HG03378 (cell line): ENCODE results near the gene KCNC4.

Experiments
- ATAC-seq: cut with Tn5 transposase; IDR thresholded peaks from one replicate; pipeline ENCODE4 v1.9.1; 2021; ENCODE audit warnings: mild to moderate bottlenecking, moderate library complexity; ENCODE audit not compliant: unreplicated experiment

KCNC4 gene

GRCh38 chr1:110188035-110188618, 22.0 kb upstream of the KCNC4 start:
- no peak for ATAC-seq

DNA sequence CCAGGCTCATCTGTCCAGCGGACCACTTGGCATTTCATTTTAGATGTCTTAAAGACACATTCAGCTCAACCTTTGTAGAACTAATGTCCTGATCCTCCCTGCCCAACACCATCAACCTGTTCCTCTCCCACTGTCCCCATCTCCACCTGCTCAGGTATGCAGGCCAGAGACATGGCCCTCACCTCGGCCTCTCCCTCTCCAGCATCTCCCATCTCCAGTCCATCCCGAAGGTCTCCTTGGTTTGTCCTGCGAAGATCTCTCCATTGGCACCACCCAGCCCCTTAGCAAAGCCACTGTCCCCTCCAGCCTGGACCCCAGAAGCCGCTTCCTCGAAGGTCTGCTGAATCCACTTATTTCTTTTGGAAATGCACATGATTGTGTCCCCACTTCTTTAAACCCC, 20.9 kb upstream of the KCNC4 start:
- ATAC-seq = no peak

DNA sequence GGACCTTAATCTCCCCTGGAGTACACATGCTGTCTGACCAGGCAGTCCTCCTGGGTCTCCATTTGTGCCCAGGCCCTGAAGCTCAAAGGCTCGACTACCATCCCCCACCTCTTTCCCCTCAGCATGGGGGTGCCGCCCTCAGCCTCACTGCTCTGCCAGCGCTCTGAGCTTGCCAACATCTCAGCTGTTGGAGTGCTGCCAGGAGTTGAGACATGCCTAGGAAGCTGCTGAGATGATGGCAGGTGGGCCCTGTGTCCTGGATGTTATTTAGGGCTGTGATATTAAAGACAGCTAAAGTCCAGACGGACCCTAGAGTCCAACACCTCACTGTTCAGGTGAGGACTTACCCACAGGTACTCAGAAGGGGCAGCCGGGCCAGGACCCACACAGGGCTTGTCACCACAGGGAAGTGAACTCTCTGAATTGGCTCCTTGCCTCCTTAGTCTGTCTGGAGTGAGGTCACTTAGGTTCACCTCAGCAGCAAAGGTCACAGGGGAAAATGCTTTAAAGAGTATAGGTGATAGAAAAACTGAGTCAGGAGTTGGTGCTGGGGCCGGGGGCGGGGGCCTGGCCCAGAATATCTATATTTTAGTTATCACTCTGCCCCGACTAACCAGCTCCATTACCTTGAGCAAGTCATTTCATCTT, 19.7 kb upstream of the KCNC4 start:
- ATAC-seq = no peak

DNA sequence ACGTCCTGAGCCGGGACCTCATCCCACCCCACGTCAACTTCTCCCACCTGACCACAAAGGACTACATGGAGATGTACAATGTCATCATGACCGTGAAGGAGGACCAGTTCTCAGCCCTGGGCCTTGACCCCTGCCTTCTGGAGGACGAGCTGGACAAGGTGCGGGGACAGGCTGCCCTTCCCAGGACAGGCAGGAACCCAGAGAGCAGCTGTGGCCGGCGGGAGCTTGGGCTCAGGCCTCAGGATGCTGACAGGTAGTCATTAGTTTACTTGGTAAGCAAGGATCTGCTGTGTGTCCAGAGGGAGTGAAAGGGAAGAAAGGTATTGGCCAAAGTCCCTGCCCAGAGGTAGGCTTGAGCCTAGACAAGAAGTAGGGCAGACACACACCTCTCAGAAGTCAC, 17.6 kb upstream of the KCNC4 start:
- ATAC-seq = no peak

DNA sequence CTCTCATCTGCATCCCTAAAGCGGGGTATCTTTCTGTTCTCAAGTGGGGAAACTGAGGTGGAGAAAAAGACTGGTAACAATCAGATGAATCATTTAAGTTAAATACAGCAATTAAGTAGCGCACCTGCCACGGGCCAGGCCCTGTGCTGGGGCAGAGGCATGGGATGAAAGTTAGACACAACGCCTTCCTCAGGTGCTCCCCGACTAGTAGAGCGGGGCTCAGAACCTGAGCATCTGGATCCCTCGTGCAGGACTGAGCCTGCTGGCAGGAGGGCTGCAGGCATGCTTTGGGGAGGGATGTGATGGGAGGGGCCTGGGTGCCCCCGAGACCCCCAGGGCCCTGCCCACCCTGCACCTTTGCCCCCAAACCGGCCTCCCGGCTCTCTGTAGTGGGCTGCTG, 14.9 kb upstream of the KCNC4 start:
- ATAC-seq = no peak

DNA sequence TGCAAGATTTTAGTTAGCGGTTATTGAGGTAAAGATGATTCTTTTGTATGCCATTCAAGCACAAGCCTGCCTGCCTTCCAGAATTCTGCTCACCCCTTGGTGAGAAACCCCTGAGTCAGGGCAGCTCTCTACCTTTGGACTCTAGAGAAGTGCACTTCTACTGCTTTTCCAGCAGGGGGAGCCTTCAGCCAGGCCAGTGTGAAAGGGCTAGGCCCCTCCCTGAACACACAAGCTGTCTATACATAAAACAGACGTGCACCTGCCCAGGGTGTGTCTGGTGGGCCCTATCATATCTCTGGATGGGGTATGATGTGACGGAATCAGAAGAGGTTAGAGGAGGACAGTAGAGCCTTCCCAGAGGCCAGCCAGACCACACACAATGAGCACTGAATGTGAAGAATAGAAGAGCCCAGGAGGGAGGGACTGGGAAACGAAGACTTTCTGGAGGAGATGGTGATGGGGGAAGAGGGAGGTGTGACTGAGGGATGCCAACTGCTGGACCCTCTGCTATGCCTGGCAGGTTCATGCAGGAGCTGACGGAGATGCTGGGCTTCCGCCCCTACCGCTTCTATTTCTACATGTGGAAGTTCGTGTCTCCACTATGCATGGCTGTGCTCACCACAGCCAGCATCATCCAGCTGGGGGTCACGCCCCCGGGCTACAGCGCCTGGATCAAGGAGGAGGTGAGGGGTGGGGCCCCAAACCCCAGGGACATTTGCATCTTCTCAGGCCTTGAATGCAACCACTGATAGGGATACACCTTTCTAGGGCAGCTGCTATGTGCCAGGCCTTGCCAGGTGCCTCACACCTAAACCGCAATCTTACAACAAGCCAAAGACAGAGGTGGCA, 13.0 kb upstream of the KCNC4 start:
- ATAC-seq = peak; percentile 66

DNA sequence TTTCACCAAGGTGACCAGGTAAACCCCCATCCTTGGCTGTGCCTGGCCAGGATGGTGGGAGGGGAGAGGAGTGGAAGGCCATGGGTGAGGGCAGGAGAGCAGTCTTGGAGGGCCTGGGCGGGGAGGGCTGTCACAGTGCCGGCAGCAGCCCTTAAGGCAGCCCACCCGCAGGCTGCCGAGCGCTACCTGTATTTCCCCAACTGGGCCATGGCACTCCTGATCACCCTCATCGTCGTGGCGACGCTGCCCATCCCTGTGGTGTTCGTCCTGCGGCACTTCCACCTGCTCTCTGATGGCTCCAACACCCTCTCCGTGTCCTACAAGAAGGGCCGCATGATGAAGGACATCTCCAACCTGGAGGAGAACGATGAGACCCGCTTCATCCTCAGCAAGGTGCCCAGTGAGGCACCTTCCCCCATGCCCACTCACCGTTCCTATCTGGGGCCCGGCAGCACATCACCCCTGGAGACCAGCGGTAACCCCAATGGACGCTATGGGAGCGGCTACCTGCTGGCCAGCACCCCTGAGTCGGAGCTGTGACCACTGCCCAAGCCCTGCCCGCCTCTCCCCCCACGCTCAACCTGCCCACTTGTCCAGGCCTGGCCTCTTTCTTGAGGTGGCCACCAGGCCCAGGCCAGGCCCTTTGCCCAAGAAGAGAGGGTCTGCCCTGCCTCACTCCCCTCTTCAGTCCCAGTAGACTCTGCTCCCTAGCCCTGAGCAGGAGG, 12.0 kb upstream of the KCNC4 start:
- ATAC-seq = no peak

DNA sequence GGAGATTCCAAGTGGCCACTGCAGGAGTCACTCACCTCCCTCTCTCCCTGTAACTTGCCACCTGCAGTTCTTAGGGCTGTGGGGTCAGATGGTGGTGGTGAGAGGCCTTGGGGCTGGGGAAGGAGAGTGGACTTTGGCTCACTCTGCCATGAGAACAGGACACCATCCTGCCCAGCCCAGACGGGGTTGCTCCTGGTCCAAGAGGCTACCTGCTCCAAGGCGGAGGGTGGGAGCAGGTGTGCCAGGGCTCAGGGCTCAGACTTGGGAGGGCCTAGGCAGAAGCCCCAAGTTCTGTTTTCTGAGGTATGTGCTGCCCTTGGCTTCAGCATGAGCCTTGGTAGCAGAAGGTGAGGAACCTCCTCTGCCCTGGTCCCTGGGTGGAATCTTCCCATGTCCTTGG, 11.4 kb upstream of the KCNC4 start:
- no peak for ATAC-seq

- ATAC-seq = no peak
Observed at GRCh38 chr1:110200190-110200589, 9.9 kb upstream of the KCNC4 start.

GRCh38 chr1:110200666-110201065, 9.4 kb upstream of the KCNC4 start:
- no peak for ATAC-seq

DNA sequence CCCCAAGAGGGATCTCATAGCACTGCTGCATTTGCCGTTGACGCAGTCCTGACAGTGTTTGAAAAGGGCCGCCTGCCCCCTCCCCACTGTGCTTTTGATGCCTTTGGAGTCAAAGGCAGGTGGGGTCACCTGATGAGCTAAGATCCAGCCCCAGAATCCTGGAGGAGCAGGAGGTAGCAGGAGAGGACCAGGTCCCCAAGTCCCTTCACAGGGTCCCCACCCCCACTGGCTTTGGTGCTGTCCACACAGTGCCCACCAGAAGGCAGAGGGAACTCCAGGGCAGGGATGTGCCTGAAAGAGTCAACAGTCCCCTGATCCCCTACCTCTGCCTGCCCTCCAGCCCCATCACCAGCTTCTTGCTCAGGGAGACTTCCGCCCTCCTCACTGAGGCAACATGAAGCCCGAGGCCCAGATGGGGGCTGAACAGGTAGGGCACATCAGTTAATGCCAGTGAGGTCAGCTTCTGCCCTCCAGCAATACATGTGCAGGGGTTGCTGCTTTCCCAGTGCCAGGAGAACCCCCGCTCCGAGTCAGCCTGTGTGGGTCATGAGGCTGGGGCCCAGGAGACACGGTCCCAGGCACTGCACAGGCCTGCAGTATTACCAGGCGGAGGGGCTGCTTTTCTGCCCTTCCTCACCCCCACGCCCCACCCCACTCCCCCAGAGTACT, 8.8 kb upstream of the KCNC4 start:
- no peak for ATAC-seq

GRCh38 chr1:110203021-110203661, 7.0 kb upstream of the KCNC4 start:
- no peak for ATAC-seq

GRCh38 chr1:110205156-110205555, 5.0 kb upstream of the KCNC4 start:
- ATAC-seq = no peak

DNA sequence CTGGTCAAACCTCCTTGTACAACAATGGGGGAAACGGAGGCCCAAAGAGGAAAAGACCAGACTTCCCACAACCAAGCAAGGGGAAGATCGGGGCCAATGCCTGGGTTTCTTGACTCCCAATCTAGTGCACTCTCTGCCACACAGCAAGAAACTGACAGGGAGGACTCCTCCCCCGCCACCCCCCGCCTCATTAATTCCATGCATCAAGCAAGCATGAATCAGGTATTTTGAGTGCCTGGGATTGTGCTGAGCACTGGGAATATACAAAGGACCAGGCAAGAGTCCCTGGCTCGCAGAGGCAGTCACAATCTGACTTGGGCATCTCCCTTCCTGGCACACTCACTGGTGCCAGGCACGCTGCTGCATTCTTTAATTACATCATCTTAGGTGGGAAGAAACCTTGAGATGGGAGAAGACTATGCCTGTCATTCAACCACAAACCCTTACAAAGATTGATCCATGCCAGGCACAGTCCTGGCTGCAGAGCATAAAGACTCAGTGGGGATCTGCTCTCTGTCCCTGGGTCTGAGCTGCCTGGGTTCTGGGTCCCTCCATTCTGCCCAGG, 4.4 kb upstream of the KCNC4 start:
- no peak for ATAC-seq

GRCh38 chr1:110206261-110206920, 3.7 kb upstream of the KCNC4 start:
- no peak for ATAC-seq

GRCh38 chr1:110207831-110208230, 2.3 kb upstream of the KCNC4 start:
- no peak for ATAC-seq

- no peak for ATAC-seq
Observed at GRCh38 chr1:110208916-110209645, 1.0 kb upstream of the KCNC4 start.

DNA sequence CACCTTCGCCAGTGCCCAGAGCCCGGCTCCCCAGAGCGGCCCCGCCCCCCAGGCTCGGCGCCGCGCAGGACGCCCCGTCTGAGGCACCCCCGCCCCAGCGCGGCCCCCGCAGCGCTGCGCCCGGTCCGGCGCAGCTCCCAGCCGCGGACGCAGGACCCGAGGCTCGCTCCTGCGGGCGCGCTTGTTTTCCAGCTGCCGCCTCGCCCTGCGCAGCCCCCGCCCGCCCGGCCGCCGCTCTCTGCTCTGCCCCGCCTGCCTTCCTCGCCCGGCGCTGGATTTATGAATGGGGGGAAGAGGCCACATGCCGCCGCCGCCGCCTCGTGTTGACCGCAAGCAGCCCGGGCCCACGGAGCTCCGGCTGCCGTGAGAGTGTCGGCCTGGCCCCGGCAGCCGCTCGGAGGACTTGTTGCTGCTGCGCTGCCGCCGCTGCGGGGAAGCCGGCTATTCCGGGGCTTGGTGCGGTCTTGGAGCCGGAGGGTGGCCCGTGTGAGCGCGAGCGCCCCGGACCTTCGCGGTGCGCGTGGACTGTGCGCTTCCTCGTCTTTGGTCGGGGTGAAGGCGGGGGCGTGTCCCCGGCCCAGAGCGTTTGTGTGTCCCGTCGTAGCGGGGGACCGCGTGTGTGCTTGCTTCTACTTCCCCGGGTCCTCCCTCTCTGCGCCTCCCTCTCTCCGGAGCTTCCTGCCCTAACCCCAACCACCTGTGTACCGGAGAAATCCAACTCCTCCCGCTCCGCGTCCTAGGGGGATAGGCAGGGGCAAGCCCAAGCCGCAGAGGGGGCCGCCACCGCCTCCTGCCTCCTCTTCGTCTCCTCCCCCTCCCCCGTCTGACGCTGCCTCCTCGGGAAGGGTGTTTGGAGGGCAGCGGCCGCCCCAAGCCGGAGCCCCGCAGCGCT, 736 bp downstream of the KCNC4 start:
- no peak for ATAC-seq
